WTC11 (cell line): Measurements from ENCODE around the gene FANCE. TPM values are rescaled to one million over a fixed set of nuclear protein-coding genes. Genes with fewer than 3 reads are reported as not detected.
A peak's percentile ranks its signal among the peaks of the same experiment; 100 is the strongest.

Experiments used
- ATAC-seq: fragments of 200-7000 bp; cut with Tn5 transposase; 2 replicates; pipeline ENCODE4 v1.10.0; 2021; ENCODE audit warnings: mild to moderate bottlenecking, moderate library complexity
- CTCF ChIA-PET: fragments of 300-600 bp; sonication (Branson Sonifier 250); formaldehyde crosslinking; loops from one replicate; lab custom pipeline; 2021; ENCODE audit warnings: antibody characterized with exemption; lab: Charles Lee
- POLR2A ChIA-PET: fragments of 350-600 bp; sonication (Branson Sonifier 250); formaldehyde crosslinking; loops from one replicate; lab custom pipeline; 2021; ENCODE audit warnings: antibody characterized with exemption; lab: Charles Lee
- DNase-seq: peaks from one replicate; pipeline ENCODE4 v3.0.0; 2021; ENCODE audit warnings: low spot score
- H3K27ac Mint-ChIP-seq: 2 replicates; pipeline ENCODE4 v1.8.0; 2021; ENCODE audit warnings: mixed read lengths
- H3K27me3 Mint-ChIP-seq: 2 replicates; pipeline ENCODE4 v1.8.0; 2021; ENCODE audit warnings: low read depth, mild to moderate bottlenecking, moderate library complexity, mixed read lengths
- H3K36me3 Mint-ChIP-seq: 2 replicates; pipeline ENCODE4 v1.8.0; 2021; ENCODE audit warnings: mixed read lengths
- H3K4me1 Mint-ChIP-seq: 2 replicates; pipeline ENCODE4 v1.8.0; 2022; ENCODE audit warnings: mixed read lengths
- H3K4me3 Mint-ChIP-seq: 2 replicates; pipeline ENCODE4 v1.8.0; 2021; ENCODE audit warnings: mild to moderate bottlenecking, moderate library complexity, mixed read lengths
- H3K9me3 Mint-ChIP-seq: 2 replicates; pipeline ENCODE4 v1.8.0; 2021; ENCODE audit warnings: mixed read lengths
- ATF3 ChIP-seq: sonication (generic); formaldehyde crosslinking; conservative IDR thresholded peaks from 2 replicates; pipeline ENCODE4 v1.8.1; 2022; ENCODE audit warnings: mild to moderate bottlenecking, missing genetic modification reagents
- CREB1 ChIP-seq: sonication (generic); formaldehyde crosslinking; IDR thresholded peaks from 2 replicates; pipeline ENCODE4 v1.8.0; 2023; ENCODE audit warnings: mild to moderate bottlenecking, missing genetic modification reagents
- CREM ChIP-seq: sonication (generic); formaldehyde crosslinking; IDR thresholded peaks from 2 replicates; pipeline ENCODE4 v1.8.1; 2022; ENCODE audit warnings: mild to moderate bottlenecking, missing genetic modification reagents, moderate library complexity
- E2F1 ChIP-seq: sonication (generic); formaldehyde crosslinking; IDR thresholded peaks from 2 replicates; pipeline ENCODE4 v1.8.0; 2022; ENCODE audit warnings: mild to moderate bottlenecking, missing genetic modification reagents
- ERG ChIP-seq: fragments of 250-450 bp; sonication (Bioruptor Pico); IDR thresholded peaks from 2 replicates; pipeline ENCODE4 v1.8.0; 2021; ENCODE audit warnings: mild to moderate bottlenecking
- ETV6 ChIP-seq: sonication (generic); formaldehyde crosslinking; IDR thresholded peaks from 2 replicates; pipeline ENCODE4 v1.8.1; 2022; ENCODE audit warnings: mild to moderate bottlenecking, missing genetic modification reagents
- GABPB1 ChIP-seq: sonication (generic); formaldehyde crosslinking; IDR thresholded peaks from 2 replicates; pipeline ENCODE4 v1.8.1; 2023; ENCODE audit warnings: mild to moderate bottlenecking, missing genetic modification reagents
- JAZF1 ChIP-seq: fragments of 250-450 bp; sonication (Bioruptor Pico); IDR thresholded peaks from 2 replicates; pipeline ENCODE4 v1.9.0; 2021; ENCODE audit warnings: moderate library complexity, mild to moderate bottlenecking, inconsistent platforms
- NFATC4 ChIP-seq: fragments of 250-450 bp; sonication (Bioruptor Pico); IDR thresholded peaks from 2 replicates; pipeline ENCODE4 v1.9.0; 2021; ENCODE audit warnings: mild to moderate bottlenecking
- NR3C1 ChIP-seq: sonication (generic); formaldehyde crosslinking; conservative IDR thresholded peaks from 2 replicates; pipeline ENCODE4 v1.8.1; 2023; ENCODE audit warnings: low read depth, mild to moderate bottlenecking, missing genetic modification reagents
- OVOL2 ChIP-seq: fragments of 250-450 bp; sonication (Bioruptor Pico); IDR thresholded peaks from 2 replicates; pipeline ENCODE4 v1.9.0; 2021; ENCODE audit warnings: mild to moderate bottlenecking, borderline replicate concordance
- PRRX2 ChIP-seq: fragments of 250-450 bp; sonication (Bioruptor Pico); IDR thresholded peaks from 2 replicates; pipeline ENCODE4 v1.8.0; 2021; ENCODE audit warnings: mild to moderate bottlenecking
- RORB ChIP-seq: fragments of 250-450 bp; sonication (Bioruptor Pico); IDR thresholded peaks from 2 replicates; pipeline ENCODE4 v1.9.0; 2021; ENCODE audit warnings: mild to moderate bottlenecking
- SMAD4 ChIP-seq: sonication (generic); formaldehyde crosslinking; IDR thresholded peaks from 2 replicates; pipeline ENCODE4 v1.8.0; 2022; ENCODE audit warnings: mild to moderate bottlenecking, missing genetic modification reagents
- SOX15 ChIP-seq: fragments of 250-450 bp; sonication (Bioruptor Pico); IDR thresholded peaks from 2 replicates; pipeline ENCODE4 v1.9.0; 2021; ENCODE audit warnings: mild to moderate bottlenecking
- ZNF219 ChIP-seq: sonication (generic); formaldehyde crosslinking; IDR thresholded peaks from 2 replicates; pipeline ENCODE4 v1.8.0; 2023; ENCODE audit warnings: missing genetic modification reagents, mild to moderate bottlenecking, borderline replicate concordance
- ZNF512 ChIP-seq: sonication (generic); formaldehyde crosslinking; IDR thresholded peaks from 2 replicates; pipeline ENCODE4 v1.8.1; 2022; ENCODE audit warnings: missing genetic modification reagents, borderline replicate concordance
- total RNA-seq: library from RNA; stranded (reverse); gene quantifications from 3 replicates; pipeline ENCODE4 v1.2.3, GENCODE V29; 2021

FANCE gene
- total RNA-seq, 1 experiment from 2014 or later: 22.3 TPM

GRCh38 chr6:35415065-35415891, 36.9 kb upstream of the FANCE start:
- Mint-ChIP-seq H3K36me3 (no peaks in the 10 kb centered on the region), H3K4me1 (peaks cover 24% of the 10 kb centered on the region), H3K4me3 (no peak overlapping the region), H3K9me3 (no peaks in the 10 kb centered on the region), H3K27me3 (no peaks in the 10 kb centered on the region), H3K27ac (peak overlapping the region; percentile 0; the same call in 1 of the 2 replicates)
- CTCF ChIA-PET: interaction anchor here (0.6 to 3.5 kb wide), 40 partner anchors 8 to 156 kb away, joined by 3 to 73 read pairs (median 5); partner anchors contain the start of genes DEF6, FANCE, PPARD and RPL10A
- POLR2A ChIA-PET: interaction anchor here (0.6 kb wide), 1 partner anchor 58 kb away, joined by 5 read pairs; no protein-coding TSS in a partner anchor
- peak; percentile 64 for DNase-seq
- peak; percentile 84 for ATAC-seq
- TF ChIP-seq GABPB1 (peak; percentile 93), NFATC4 (CRISPR knock-in tag) (no peak)

- H3K27ac Mint-ChIP-seq: peak overlapping the region; percentile 62
- H3K36me3 Mint-ChIP-seq: no peaks in the 10 kb centered on the region
- TF ChIP-seq SOX15 (CRISPR knock-in tag) (no peak), NFATC4 (CRISPR knock-in tag) (no peak), E2F1 (CRISPR knock-in tag) (no peak), ATF3 (CRISPR knock-in tag) (no peak), ZNF512 (CRISPR knock-in tag) (no peak), RORB (CRISPR knock-in tag) (no peak), SMAD4 (CRISPR knock-in tag) (no peak), OVOL2 (no peak), ZNF219 (CRISPR knock-in tag) (no peak), CREM (CRISPR knock-in tag) (no peak), ERG (CRISPR knock-in tag) (no peak), PRRX2 (CRISPR knock-in tag) (no peak), ETV6 (CRISPR knock-in tag) (no peak), JAZF1 (CRISPR knock-in tag) (no peak), NR3C1 (CRISPR knock-in tag) (no peak), CREB1 (CRISPR knock-in tag) (no peak)
- peaks cover 19% of the 10 kb centered on the region for H3K4me1 Mint-ChIP-seq
- DNase-seq (no peak), ATAC-seq (no peak)
- ChIA-PET POLR2A (interaction anchor here (0.5 kb wide), 1 partner anchor 162 kb away, joined by 11 read pairs; no protein-coding TSS in a partner anchor), CTCF (interaction anchor here (1.5 to 2.5 kb wide), 3 partner anchors 17 to 76 kb away, joined by 5 to 15 read pairs (median 7); partner anchors contain the start of gene PPARD)
- no peaks in the 10 kb centered on the region for H3K9me3 Mint-ChIP-seq
- no peak overlapping the region for H3K4me3 Mint-ChIP-seq
- no peaks in the 10 kb centered on the region for H3K27me3 Mint-ChIP-seq
Measured at GRCh38 chr6:35417979-35418661, 34.0 kb upstream of the FANCE start.
